Thyroid gland (tissue), 4 donors: ENCODE data around the gene PLAAT3.

Source experiments
- POLR2A ChIP-seq, 2 donors: fragments of 450-650 bp; IDR thresholded peaks; one replicate each; pipeline ENCODE4 v1.6.1; 2017; ENCODE audit warnings: antibody characterized with exemption in 2 of 2, mild to moderate bottlenecking in 2 of 2, moderate library complexity in 1 of 2
- TF ChIP-seq, protein P1 (sequence below), 6 experiments: fragments of 200-600 bp in 3 of 6; fragments of 450-650 bp in 3 of 6; sonication (generic) in 3 of 6; IDR thresholded peaks; one replicate each; pipeline ENCODE4 v1.5.1; 2016 to 2019; ENCODE audit warnings: antibody characterized with exemption in 6 of 6, mild to moderate bottlenecking in 2 of 6, inconsistent platforms in 1 of 6, moderate library complexity in 1 of 6

- no peak for TF ChIP-seq POLR2A (IDR thresholded peaks at IDR 0.05)
- TF ChIP-seq, protein P1, sequence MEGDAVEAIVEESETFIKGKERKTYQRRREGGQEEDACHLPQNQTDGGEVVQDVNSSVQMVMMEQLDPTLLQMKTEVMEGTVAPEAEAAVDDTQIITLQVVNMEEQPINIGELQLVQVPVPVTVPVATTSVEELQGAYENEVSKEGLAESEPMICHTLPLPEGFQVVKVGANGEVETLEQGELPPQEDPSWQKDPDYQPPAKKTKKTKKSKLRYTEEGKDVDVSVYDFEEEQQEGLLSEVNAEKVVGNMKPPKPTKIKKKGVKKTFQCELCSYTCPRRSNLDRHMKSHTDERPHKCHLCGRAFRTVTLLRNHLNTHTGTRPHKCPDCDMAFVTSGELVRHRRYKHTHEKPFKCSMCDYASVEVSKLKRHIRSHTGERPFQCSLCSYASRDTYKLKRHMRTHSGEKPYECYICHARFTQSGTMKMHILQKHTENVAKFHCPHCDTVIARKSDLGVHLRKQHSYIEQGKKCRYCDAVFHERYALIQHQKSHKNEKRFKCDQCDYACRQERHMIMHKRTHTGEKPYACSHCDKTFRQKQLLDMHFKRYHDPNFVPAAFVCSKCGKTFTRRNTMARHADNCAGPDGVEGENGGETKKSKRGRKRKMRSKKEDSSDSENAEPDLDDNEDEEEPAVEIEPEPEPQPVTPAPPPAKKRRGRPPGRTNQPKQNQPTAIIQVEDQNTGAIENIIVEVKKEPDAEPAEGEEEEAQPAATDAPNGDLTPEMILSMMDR (IDR thresholded peaks at IDR 0.05): no peak
Observed at GRCh38 chr11:63612181-63612580, 2.1 kb downstream of the PLAAT3 start.
